SK-N-SH (cell line): ENCODE data around the gene SAXO2.
"Not testable (repeated sequence)": the region's sequence is repeated elsewhere in the genome, so short reads cannot be mapped to it uniquely, and the experiment has no call there.

Source experiments
- CTCF ChIP-seq: fragments of 200-600 bp; sonication (generic); IDR thresholded peaks from 2 replicates; pipeline ENCODE4 v1.6.1; 2017; ENCODE audit warnings: antibody characterized with exemption, mild to moderate bottlenecking, moderate library complexity
- FOSL2 ChIP-seq: IDR thresholded peaks from 2 replicates; pipeline ENCODE4 v1.4.0; 2012; ENCODE audit warnings: low read depth, mild to moderate bottlenecking, moderate library complexity, borderline replicate concordance
- JUND ChIP-seq: IDR thresholded peaks from 2 replicates; pipeline ENCODE4 v1.4.0; 2012
- MAX ChIP-seq: IDR thresholded peaks from 2 replicates; pipeline ENCODE4 v1.4.0; 2012; ENCODE audit warnings: low read depth
- PBX3 ChIP-seq: IDR thresholded peaks from 2 replicates; pipeline ENCODE4; 2012
- SIN3A ChIP-seq: IDR thresholded peaks from 2 replicates; pipeline ENCODE4 v1.6.1; 2012; ENCODE audit warnings: low read depth, mild to moderate bottlenecking, low read length, moderate library complexity, borderline replicate concordance
- SMC3 ChIP-seq: IDR thresholded peaks from 2 replicates; pipeline ENCODE4 v1.6.1; 2012; ENCODE audit warnings: low read depth, low read length, improper control_type of control experiment

- TF ChIP-seq CTCF, SIN3A, SMC3, MAX, JUND, FOSL2, PBX3: not testable (repeated sequence)
Observed at GRCh38 chr15:82286475-82286874, 23.9 kb downstream of the SAXO2 start.
